A549 (cell line): ENCODE data around the gene HEMGN. TPM values are rescaled to one million over a fixed set of nuclear protein-coding genes. Genes with fewer than 3 reads are reported as not detected.

Experiments
- ATAC-seq, 2 experiments: fragments of 200-7000 bp in 1 of 2; fragments of >200 bp in 1 of 2; cut with Nextera tagmentation in 1 of 2; cut with Tn5 transposase in 1 of 2; 3 replicates each; pipeline versions ENCODE4 v1.8.0 to v1.9.1; 2018 to 2020; ENCODE audit warnings: mild to moderate bottlenecking in 1 of 2, moderate library complexity in 1 of 2
- CTCF ChIA-PET: fragments of 300-600 bp; sonication (Branson Sonifier 250); formaldehyde crosslinking; extraction: SDS; loops from one replicate; lab custom pipeline; 2021; ENCODE audit warnings: antibody characterized with exemption, inconsistent platforms; lab: Yijun Ruan, JAX
- POLR2A ChIA-PET: fragments of 350-600 bp; formaldehyde crosslinking; extraction: SDS; loops from one replicate; lab custom pipeline; 2021; ENCODE audit warnings: antibody characterized with exemption, inconsistent platforms; lab: Yijun Ruan, JAX
- DNase-seq, 2 experiments: peaks; one replicate each; pipeline versions ENCODE4 v3.0.0 to v3.0.0-alpha.2; 2011 to 2016; ENCODE audit warnings: low read depth in 1 of 2, low spot score in 1 of 2
- FAIRE-seq: peaks from 2 replicates; lab custom pipeline; 2011; peaks lifted over from hg19 to GRCh38; lab: Jason Lieb, UNC
- H3K27ac ChIP-seq, 2 experiments: fragments of >200 bp; sonication (Bioruptor Twin); formaldehyde crosslinking; 3 replicates each; pipeline ENCODE4 v1.5.1; 2016 to 2017
- H3K4me1 ChIP-seq: fragments of >200 bp; sonication (Bioruptor Twin); formaldehyde crosslinking; 3 replicates; pipeline ENCODE4 v1.6.1; 2016
- H3K4me2 ChIP-seq: fragments of >200 bp; sonication (Bioruptor Twin); formaldehyde crosslinking; 3 replicates; pipeline ENCODE4 v1.6.1; 2016
- H3K4me3 ChIP-seq: fragments of >200 bp; sonication (Bioruptor Twin); formaldehyde crosslinking; 3 replicates; pipeline ENCODE4 v1.5.1; 2016
- H3K9me3 ChIP-seq: fragments of >200 bp; sonication (Bioruptor Twin); formaldehyde crosslinking; 3 replicates; pipeline ENCODE4 v1.6.1; 2016
- BHLHE40 ChIP-seq: IDR thresholded peaks from 2 replicates; pipeline ENCODE4 v1.6.1; 2012; ENCODE audit warnings: low read depth, low read length, inconsistent platforms
- CBX2 ChIP-seq: fragments of 200-600 bp; sonication (generic); IDR thresholded peaks from 2 replicates; pipeline ENCODE4 v1.6.1; 2016; ENCODE audit warnings: low read depth, mild to moderate bottlenecking, borderline replicate concordance
- CBX8 ChIP-seq: fragments of 200-600 bp; sonication (generic); IDR thresholded peaks from 2 replicates; pipeline ENCODE4 v1.6.1; 2016
- CHD4 ChIP-seq: fragments of 200-600 bp; sonication (generic); IDR thresholded peaks from 2 replicates; pipeline ENCODE4 v1.6.1; 2016; ENCODE audit warnings: antibody characterized with exemption, mild to moderate bottlenecking, borderline replicate concordance
- E2F6 ChIP-seq: IDR thresholded peaks from 2 replicates; pipeline ENCODE4 v1.6.1; 2012; ENCODE audit warnings: low read depth, borderline replicate concordance
- EHMT2 ChIP-seq: fragments of 200-600 bp; sonication (generic); IDR thresholded peaks from 2 replicates; pipeline ENCODE4 v1.6.1; 2016; ENCODE audit warnings: antibody characterized with exemption, low read depth, mild to moderate bottlenecking, moderate library complexity
- ELK1 ChIP-seq: fragments of 150-350 bp; IDR thresholded peaks from 2 replicates; pipeline ENCODE4 v1.6.1; 2014; ENCODE audit warnings: low read depth, mild to moderate bottlenecking, low read length
- ESRRA ChIP-seq: fragments of 150-350 bp; IDR thresholded peaks from 2 replicates; pipeline ENCODE4 v1.6.1; 2014; ENCODE audit warnings: mild to moderate bottlenecking, low read length, borderline replicate concordance
- FOSB ChIP-seq: fragments of 250-450 bp; sonication (Bioruptor Pico); IDR thresholded peaks from 2 replicates; pipeline ENCODE4 v1.5.0; 2020; ENCODE audit warnings: mild to moderate bottlenecking, moderate library complexity
- FOSL2 ChIP-seq, 2 experiments: fragments of 450-650 bp in 1 of 2; fragments of >200 bp in 1 of 2; sonication (Bioruptor Twin) in 1 of 2; formaldehyde crosslinking; IDR thresholded peaks; 2 replicates each; pipeline versions ENCODE4 v1.5.0 to v1.6.1; 2016 to 2020; ENCODE audit warnings: mild to moderate bottlenecking in 1 of 2, moderate library complexity in 1 of 2
- GATA3 ChIP-seq: IDR thresholded peaks from 2 replicates; pipeline ENCODE4 v1.6.1; 2012; ENCODE audit warnings: borderline replicate concordance
- HES2 ChIP-seq: fragments of >200 bp; sonication (Bioruptor Twin); formaldehyde crosslinking; IDR thresholded peaks from 2 replicates; pipeline ENCODE4 v1.6.1; 2016
- JUNB ChIP-seq: fragments of >200 bp; sonication (Bioruptor Twin); formaldehyde crosslinking; IDR thresholded peaks from 2 replicates; pipeline ENCODE4 v1.6.1; 2016
- KDM1A ChIP-seq: fragments of 200-600 bp; sonication (generic); IDR thresholded peaks from 2 replicates; pipeline ENCODE4 v1.6.1; 2016; ENCODE audit warnings: low read depth, mild to moderate bottlenecking
- MAFK ChIP-seq: fragments of 450-650 bp; IDR thresholded peaks from 2 replicates; pipeline ENCODE4 v1.6.1; 2014; ENCODE audit not compliant: partially characterized antibody
- NR3C1 ChIP-seq: fragments of >200 bp; sonication (Bioruptor Twin); formaldehyde crosslinking; IDR thresholded peaks from 3 replicates; pipeline ENCODE4 v1.6.1; 2017
- PHF8 ChIP-seq: fragments of 200-600 bp; sonication (generic); IDR thresholded peaks from 2 replicates; pipeline ENCODE4 v1.6.1; 2016; ENCODE audit warnings: low read depth, mild to moderate bottlenecking, antibody characterized with exemption, moderate library complexity, borderline replicate concordance
- POLR2A ChIP-seq: IDR thresholded peaks from 2 replicates; pipeline ENCODE4 v1.6.1; 2012; ENCODE audit warnings: mild to moderate bottlenecking, low read length
- RARB ChIP-seq: fragments of 250-450 bp; sonication (Bioruptor Pico); IDR thresholded peaks from 2 replicates; pipeline ENCODE4 v1.8.0; 2021; ENCODE audit warnings: mild to moderate bottlenecking, moderate library complexity
- RNF2 ChIP-seq: fragments of 200-600 bp; sonication (generic); IDR thresholded peaks from 2 replicates; pipeline ENCODE4 v1.6.1; 2016; ENCODE audit warnings: low read depth, mild to moderate bottlenecking, antibody characterized with exemption, moderate library complexity, borderline replicate concordance
- WGBS: methylation state at CpG from one replicate; pipeline ENCODE4 v1.1.6; 2017; ENCODE audit errors: missing lambda C conversion rate; 5-methylcytosine and 5-hydroxymethylcytosine counted together
- polyA minus RNA-seq: library from RNA; depleted of rRNA, polyadenylated mRNA; stranded (reverse); fragments of >200 nt; gene quantifications from 2 replicates; pipeline ENCODE4 v1.2.3, GENCODE V29; 2011; rRNA and poly(A)+ RNA removed
- polyA plus RNA-seq, 4 experiments: library from polyadenylated mRNA; depleted of rRNA in 3 of 4; stranded (reverse); fragments of >200 nt; fragmentation: RNase III in 1 of 4; extraction: RNeasy Plus Mini Kit Qiagen cat#74134 plus additional on column Dnase treatment in 1 of 4; gene quantifications; 2 replicates in 3 of 4; 3 replicates in 1 of 4; pipeline ENCODE4 v1.2.3, GENCODE V29; 2011 to 2017

The HEMGN gene
- not detected in 2 replicates for polyA plus RNA-seq (2011; rRNA removed)
- polyA plus RNA-seq (2012; cell fraction: cytosol; rRNA removed) = not detected in 2 replicates
- not detected in 2 replicates for polyA plus RNA-seq (2012; cell fraction: nucleus; rRNA removed)
- polyA plus RNA-seq (2017; fragmentation: RNase III; extraction: RNeasy Plus Mini Kit Qiagen cat#74134 plus additional on column Dnase treatment) = not detected in 3 replicates
- polyA minus RNA-seq = not detected in 2 replicates

- no peak for ATAC-seq
- H3K27ac ChIP-seq = no peak within 1 kb of the TSS
- no peak within 1 kb of the TSS for H3K4me2 ChIP-seq
- POLR2A ChIA-PET = interaction anchor here (0.5 kb wide), 1 partner anchor 19 kb away, joined by 3 read pairs; no protein-coding TSS in a partner anchor
- FAIRE-seq = no peak
- H3K9me3 ChIP-seq = no peaks in the 10 kb centered on the region
- no peaks in the 10 kb centered on the region for H3K4me1 ChIP-seq
- DNase-seq = no peak
- no peak for TF ChIP-seq EHMT2
- TF ChIP-seq E2F6 = no peak
- no peak for TF ChIP-seq RARB (CRISPR knock-in tag)
- TF ChIP-seq CBX8 = no peak
- no peak for TF ChIP-seq FOSB (CRISPR knock-in tag)
- no peak for TF ChIP-seq NR3C1
- TF ChIP-seq ESRRA = no peak
- TF ChIP-seq, all 56 proteins: peak for 0
- no peak within 1 kb of the TSS for H3K4me3 ChIP-seq
- WGBS = 61% methylated on average over 3 of the region's 3 CpGs
- CTCF ChIA-PET = interaction anchor here (1.1 kb wide), 1 partner anchor 15 kb away, joined by 3 read pairs; no protein-coding TSS in a partner anchor
Observed at GRCh38 chr9:97938081-97938644, at the start of gene HEMGN. TSS of gene HEMGN (minus strand) at chr9:97938172. CDS start at chr9:97938136, 36 bp downstream.

- 0 out of 3 replicates have a peak overlapping the region, but pooled peaks have one; percentile 3 for H3K4me2 ChIP-seq
- H3K4me3 ChIP-seq = no peak overlapping the region
- ChIA-PET POLR2A (interaction anchor here (1.0 kb wide), 1 partner anchor 65 kb away, joined by 3 read pairs; the partner anchor contains the start of gene TRMO), CTCF (interaction anchor here (1.1 to 2.0 kb wide), 4 partner anchors 9 to 64 kb away, joined by 3 to 6 read pairs (median 4); no protein-coding TSS in a partner anchor)
- 89% methylated on average over 5 of the region's 5 CpGs for WGBS
- no peak for TF ChIP-seq CHD4
- TF ChIP-seq FOSL2 (IDR thresholded peaks at IDR 0.05) = no peak
- TF ChIP-seq FOSL2 (CRISPR knock-in tag; IDR thresholded peaks at IDR 0.05) = no peak
- TF ChIP-seq EHMT2 = no peak
- TF ChIP-seq POLR2A = no peak
- no peak for TF ChIP-seq HES2
- no peak for TF ChIP-seq E2F6
- no peak for TF ChIP-seq KDM1A
- no peak for TF ChIP-seq MAFK
- TF ChIP-seq ELK1 = no peak
- no peak for TF ChIP-seq JUNB
- TF ChIP-seq PHF8 = no peak
- TF ChIP-seq RNF2 = no peak
- no peak for TF ChIP-seq CBX2
- TF ChIP-seq NR3C1 = no peak
- TF ChIP-seq BHLHE40 = no peak
- TF ChIP-seq GATA3 = no peak
- TF ChIP-seq CBX8 = no peak
- H3K27ac ChIP-seq = no peak overlapping the region
- no peak for ATAC-seq
- peaks cover 72% of the 10 kb centered on the region for H3K4me1 ChIP-seq
- H3K9me3 ChIP-seq = no peaks in the 10 kb centered on the region
- DNase-seq = no peak
- no peak for FAIRE-seq
Observed at GRCh38 chr9:97987487-97987886, 49.5 kb upstream of the HEMGN start.
